Panc1 (cell line): ENCODE measurements around the gene ATP10D.

Source experiments
- CTCF ChIP-seq: fragments of 450-650 bp; IDR thresholded peaks from 2 replicates; pipeline ENCODE4 v1.5.1; 2017; ENCODE audit warnings: mild to moderate bottlenecking
- POLR2AphosphoS5 ChIP-seq: IDR thresholded peaks from 2 replicates; pipeline ENCODE4 v1.6.1; 2012; ENCODE audit warnings: mild to moderate bottlenecking, low read depth, low read length, moderate library complexity
- REST ChIP-seq, 2 experiments: IDR thresholded peaks; 2 replicates each; pipeline ENCODE4 v1.6.1; 2011 to 2012; ENCODE audit warnings: low read depth in 2 of 2, control low read depth in 1 of 2, low read length in 1 of 2, mild to moderate bottlenecking in 1 of 2, moderate library complexity in 1 of 2; ENCODE audit not compliant: insufficient read depth in 1 of 2
- SIN3A ChIP-seq: IDR thresholded peaks from 2 replicates; pipeline ENCODE4 v1.6.1; 2012; ENCODE audit warnings: low read depth, mild to moderate bottlenecking, low read length, moderate library complexity, borderline replicate concordance; ENCODE audit not compliant: insufficient read depth

- TF ChIP-seq POLR2AphosphoS5 (no peak), CTCF (no peak), REST (IDR thresholded peaks at IDR 0.05; ENCODE audit: insufficient read depth in 1 of 2, low read depth in 2 of 2, low read length in 1 of 2) (no peak), SIN3A (no peak)
Observed at GRCh38 chr4:47494124-47494430, 9.0 kb downstream of the ATP10D start.
